Ovary (tissue), 3 donors: ENCODE data around the gene HOXB1.

ENCODE experiments used
- CTCF ChIP-seq, 3 donors: fragments of 450-650 bp in 2 of 3; fragments of 200-600 bp in 1 of 3; IDR thresholded peaks; one replicate each; pipeline versions ENCODE4 v1.5.1 to v1.8.0; 2016 to 2022; ENCODE audit warnings: antibody characterized with exemption in 3 of 3, mild to moderate bottlenecking in 1 of 3
- EP300 ChIP-seq: sonication (generic); formaldehyde crosslinking; IDR thresholded peaks from one replicate; pipeline ENCODE4 v1.6.1; 2017; ENCODE audit warnings: antibody characterized with exemption
- POLR2A ChIP-seq: fragments of 450-650 bp; IDR thresholded peaks from one replicate; pipeline ENCODE4 v1.6.1; 2017; ENCODE audit warnings: antibody characterized with exemption, mild to moderate bottlenecking, moderate library complexity
- donor health status: DM: no; HTN: no; CAD: no.

GRCh38 chr17:48494335-48494734 lies 36.5 kb downstream of the HOXB1 start:
- TF ChIP-seq CTCF (IDR thresholded peaks at IDR 0.05) (no peak), POLR2A (no peak), EP300 (no peak)
